IgD-negative memory B cell (primary cell): Measurements from ENCODE around the gene SLC13A3. TPM values are rescaled to one million over a fixed set of nuclear protein-coding genes. Genes with fewer than 3 reads are reported as not detected.

Experiments used
- H3K27ac Mint-ChIP-seq, 3 donors: one replicate each; pipeline ENCODE4 v1.8.0; 2020 to 2022; ENCODE audit warnings: mild to moderate bottlenecking in 3 of 3, mixed read lengths in 3 of 3, moderate library complexity in 1 of 3
- H3K27me3 Mint-ChIP-seq: one replicate; pipeline ENCODE4 v1.8.0; 2021; ENCODE audit warnings: mixed read lengths
- H3K36me3 Mint-ChIP-seq: one replicate; pipeline ENCODE4 v1.8.0; 2020; ENCODE audit warnings: mild to moderate bottlenecking, mixed read lengths
- H3K4me1 Mint-ChIP-seq, 3 donors: one replicate each; pipeline ENCODE4 v1.8.0; 2020 to 2022; ENCODE audit warnings: mixed read lengths in 3 of 3, mild to moderate bottlenecking in 1 of 3
- H3K4me3 Mint-ChIP-seq, 4 donors: one replicate each; pipeline ENCODE4 v1.8.0; 2020 to 2022; ENCODE audit warnings: mild to moderate bottlenecking in 4 of 4, mixed read lengths in 4 of 4, moderate library complexity in 3 of 4
- H3K9me3 Mint-ChIP-seq, 3 donors: one replicate each; pipeline ENCODE4 v1.8.0; 2020 to 2021; ENCODE audit warnings: mixed read lengths in 3 of 3, mild to moderate bottlenecking in 1 of 3
- polyA plus RNA-seq: library from polyadenylated mRNA; unstranded; fragments of 300-500 nt; fragmentation: Illumina TruSeq; gene quantifications from one replicate; pipeline ENCODE4 v1.2.3, GENCODE V29; 2021

Gene SLC13A3
- polyA plus RNA-seq, 1 donor from 2014 or later = not detected

GRCh38 chr20:46671866-46672542 lies 20.7 kb upstream of the SLC13A3 start:
- Mint-ChIP-seq H3K4me3 (no peak overlapping the region), H3K27me3 (peaks cover 2% of the 10 kb centered on the region), H3K27ac (no peak overlapping the region), H3K36me3 (no peaks in the 10 kb centered on the region), H3K4me1 (no peaks in the 10 kb centered on the region), H3K9me3 (peaks cover 0 to 5% (median 1%) of the 10 kb centered on the region in 3 donors)

- H3K36me3 Mint-ChIP-seq = no peaks in the 10 kb centered on the region
- H3K9me3 Mint-ChIP-seq = peaks cover 0 to 5% (median 1%) of the 10 kb centered on the region in 3 donors
- H3K4me3 Mint-ChIP-seq = peak overlapping the region in 1 of 4 donors; percentile 24
- H3K27me3 Mint-ChIP-seq = peaks cover 2% of the 10 kb centered on the region
- no peak overlapping the region for H3K27ac Mint-ChIP-seq
- no peaks in the 10 kb centered on the region for H3K4me1 Mint-ChIP-seq
These were observed 19.6 kb upstream of the SLC13A3 start for GRCh38 chr20:46670585-46671584.

GRCh38 chr20:46670228-46670584 lies 18.9 kb upstream of the SLC13A3 start:
- Mint-ChIP-seq H3K27ac (no peak overlapping the region), H3K4me1 (no peaks in the 10 kb centered on the region), H3K4me3 (no peak overlapping the region), H3K27me3 (peaks cover 2% of the 10 kb centered on the region), H3K9me3 (peaks cover 0 to 5% (median 1%) of the 10 kb centered on the region in 3 donors), H3K36me3 (no peaks in the 10 kb centered on the region)

- Mint-ChIP-seq H3K27me3 (peaks cover 2% of the 10 kb centered on the region), H3K36me3 (no peaks in the 10 kb centered on the region), H3K27ac (no peak overlapping the region), H3K4me3 (no peak overlapping the region), H3K9me3 (peaks cover 0 to 5% (median 1%) of the 10 kb centered on the region in 3 donors), H3K4me1 (no peaks in the 10 kb centered on the region)
These were observed 15.7 kb upstream of the SLC13A3 start for GRCh38 chr20:46666818-46667515.

GRCh38 chr20:46666306-46666705 lies 15.0 kb upstream of the SLC13A3 start:
- H3K4me1 Mint-ChIP-seq = no peaks in the 10 kb centered on the region
- H3K27ac Mint-ChIP-seq = no peak overlapping the region
- H3K27me3 Mint-ChIP-seq = peaks cover 1% of the 10 kb centered on the region
- no peaks in the 10 kb centered on the region for H3K36me3 Mint-ChIP-seq
- H3K4me3 Mint-ChIP-seq = no peak overlapping the region
- H3K9me3 Mint-ChIP-seq = peaks cover 0 to 5% (median 1%) of the 10 kb centered on the region in 3 donors

GRCh38 chr20:46665602-46666001 lies 14.3 kb upstream of the SLC13A3 start:
- Mint-ChIP-seq H3K9me3 (peaks cover 0 to 2% (median 0%) of the 10 kb centered on the region in 3 donors), H3K4me1 (no peaks in the 10 kb centered on the region), H3K4me3 (no peak overlapping the region), H3K27me3 (no peaks in the 10 kb centered on the region), H3K36me3 (no peaks in the 10 kb centered on the region), H3K27ac (no peak overlapping the region)

GRCh38 chr20:46663531-46663930 lies 12.3 kb upstream of the SLC13A3 start:
- Mint-ChIP-seq H3K36me3 (no peaks in the 10 kb centered on the region), H3K4me1 (no peaks in the 10 kb centered on the region), H3K27ac (no peak overlapping the region), H3K9me3 (peaks cover 0 to 2% (median 0%) of the 10 kb centered on the region in 3 donors), H3K4me3 (no peak overlapping the region), H3K27me3 (no peaks in the 10 kb centered on the region)

- Mint-ChIP-seq H3K4me1 (no peaks in the 10 kb centered on the region), H3K27me3 (no peaks in the 10 kb centered on the region), H3K27ac (no peak overlapping the region), H3K36me3 (peaks cover 3% of the 10 kb centered on the region), H3K4me3 (no peak overlapping the region), H3K9me3 (peaks cover 0 to 2% (median 0%) of the 10 kb centered on the region in 3 donors)
These were observed 10.4 kb upstream of the SLC13A3 start for GRCh38 chr20:46661659-46662058.

- Mint-ChIP-seq H3K4me3 (no peak overlapping the region), H3K27ac (no peak overlapping the region), H3K36me3 (peaks cover 3% of the 10 kb centered on the region), H3K27me3 (no peaks in the 10 kb centered on the region), H3K9me3 (peaks cover 0 to 2% (median 0%) of the 10 kb centered on the region in 3 donors), H3K4me1 (no peaks in the 10 kb centered on the region)
These were observed 9.2 kb upstream of the SLC13A3 start for GRCh38 chr20:46660487-46660886.

- H3K27ac Mint-ChIP-seq = no peak overlapping the region
- H3K36me3 Mint-ChIP-seq = peaks cover 4% of the 10 kb centered on the region
- H3K4me1 Mint-ChIP-seq = no peaks in the 10 kb centered on the region
- no peaks in the 10 kb centered on the region for H3K27me3 Mint-ChIP-seq
- no peak overlapping the region for H3K4me3 Mint-ChIP-seq
- peaks cover 0 to 2% (median 0%) of the 10 kb centered on the region in 3 donors for H3K9me3 Mint-ChIP-seq
These were observed 6.4 kb upstream of the SLC13A3 start for GRCh38 chr20:46657618-46658017.

GRCh38 chr20:46657137-46657536 lies 5.9 kb upstream of the SLC13A3 start:
- H3K27ac Mint-ChIP-seq = no peak overlapping the region
- H3K4me3 Mint-ChIP-seq = no peak overlapping the region
- peaks cover 4% of the 10 kb centered on the region for H3K36me3 Mint-ChIP-seq
- no peaks in the 10 kb centered on the region for H3K4me1 Mint-ChIP-seq
- H3K9me3 Mint-ChIP-seq = peaks cover 0 to 2% (median 0%) of the 10 kb centered on the region in 3 donors
- peaks cover 1% of the 10 kb centered on the region for H3K27me3 Mint-ChIP-seq

GRCh38 chr20:46652699-46653098 lies 1.4 kb upstream of the SLC13A3 start:
- H3K4me3 Mint-ChIP-seq = no peak overlapping the region
- H3K36me3 Mint-ChIP-seq = peaks cover 4% of the 10 kb centered on the region
- H3K27ac Mint-ChIP-seq = no peak overlapping the region
- H3K4me1 Mint-ChIP-seq = no peaks in the 10 kb centered on the region
- H3K27me3 Mint-ChIP-seq = peaks cover 17% of the 10 kb centered on the region
- peaks cover 0 to 3% (median 3%) of the 10 kb centered on the region in 3 donors for H3K9me3 Mint-ChIP-seq

GRCh38 chr20:46650575-46651090 lies 626 bp downstream of the SLC13A3 start:
- Mint-ChIP-seq H3K4me1 (no peaks in the 10 kb centered on the region), H3K4me3 (no peak overlapping the region), H3K27me3 (peaks cover 17% of the 10 kb centered on the region), H3K27ac (no peak overlapping the region), H3K36me3 (peaks cover 1% of the 10 kb centered on the region), H3K9me3 (peaks cover 0 to 3% (median 3%) of the 10 kb centered on the region in 3 donors)

- Mint-ChIP-seq H3K9me3 (peaks cover 0 to 3% (median 3%) of the 10 kb centered on the region in 3 donors), H3K36me3 (peaks cover 1% of the 10 kb centered on the region), H3K27me3 (peaks cover 17% of the 10 kb centered on the region), H3K4me3 (peak overlapping the region in 1 of 4 donors; percentile 33), H3K4me1 (no peaks in the 10 kb centered on the region), H3K27ac (no peak overlapping the region)
These were observed 1.2 kb downstream of the SLC13A3 start for GRCh38 chr20:46649965-46650542.
